Glomerular endothelial cell (primary cell): ENCODE results near the gene UCK2. TPM values are rescaled to one million over a fixed set of nuclear protein-coding genes. Genes with fewer than 3 reads are reported as not detected.
"Not testable (repeated sequence)": the region's sequence is repeated elsewhere in the genome, so short reads cannot be mapped to it uniquely, and the experiment has no call there.

ENCODE experiments used
- DNase-seq: peaks from one replicate; pipeline ENCODE4 v3.0.0-alpha.2; 2011; ENCODE audit warnings: low read depth, low spot score; ENCODE audit errors: extremely low read depth
- total RNA-seq: library from RNA; depleted of rRNA; stranded (reverse); fragments of >200 nt; gene quantifications from 2 replicates; pipeline ENCODE4 v1.2.3, GENCODE V29; 2015

The UCK2 gene
- total RNA-seq: 57.7 and 78.3 TPM in 2 replicates

GRCh38 chr1:165827268-165828102 lies at the start of gene UCK2:
Gene UCK2 (plus strand): TSS chr1:165827614. CDS start chr1:165827834, 220 bp downstream.
- no peak for DNase-seq

GRCh38 chr1:165778197-165778596 lies 49.2 kb upstream of the UCK2 start:
- DNase-seq: not testable (repeated sequence)

DNA sequence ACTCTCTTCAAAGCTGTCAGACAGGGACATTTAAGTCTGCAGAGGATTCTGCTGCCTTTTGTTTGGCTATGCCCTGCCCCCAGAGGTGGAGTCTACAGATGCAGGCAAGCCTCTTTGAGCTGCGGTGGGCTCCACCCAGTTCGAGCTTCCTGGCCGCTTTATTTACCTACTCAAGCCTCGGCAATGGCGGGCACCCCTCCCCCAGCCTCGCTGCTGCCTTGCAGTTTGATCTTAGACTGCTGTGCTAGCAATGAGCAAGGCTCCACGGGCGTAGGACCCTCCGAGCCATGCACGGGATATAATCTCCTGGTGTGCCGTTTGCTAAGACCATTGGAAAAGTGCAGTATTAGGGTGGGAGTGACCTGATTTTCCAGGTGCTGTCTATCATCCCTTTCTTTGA lies 43.9 kb upstream of the UCK2 start:
- DNase-seq: not testable (repeated sequence)

- DNase-seq: no peak
These were observed 39.7 kb upstream of the UCK2 start for GRCh38 chr1:165787741-165788140.

- DNase-seq: no peak
These were observed 33.5 kb upstream of the UCK2 start for GRCh38 chr1:165793951-165794350.

DNA sequence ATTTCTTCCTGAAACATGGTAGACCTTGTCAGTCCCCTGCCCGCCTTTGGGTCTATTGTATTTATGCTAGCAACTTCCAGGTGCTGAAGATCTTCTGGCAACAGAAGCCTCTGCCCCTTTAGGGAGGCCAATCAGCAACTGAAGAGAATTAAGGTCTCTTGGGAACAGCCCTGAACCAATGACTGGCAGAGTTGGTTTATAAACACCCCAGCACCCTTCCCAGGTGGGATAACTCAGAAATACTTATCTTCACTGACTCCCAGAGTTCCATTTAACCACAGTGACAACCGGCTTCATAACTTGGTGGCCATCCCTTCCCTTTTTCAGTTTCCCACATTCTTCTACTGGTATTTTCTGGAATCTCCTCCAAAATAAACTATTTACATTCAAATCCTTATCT lies 31.5 kb upstream of the UCK2 start:
- no peak for DNase-seq

DNA sequence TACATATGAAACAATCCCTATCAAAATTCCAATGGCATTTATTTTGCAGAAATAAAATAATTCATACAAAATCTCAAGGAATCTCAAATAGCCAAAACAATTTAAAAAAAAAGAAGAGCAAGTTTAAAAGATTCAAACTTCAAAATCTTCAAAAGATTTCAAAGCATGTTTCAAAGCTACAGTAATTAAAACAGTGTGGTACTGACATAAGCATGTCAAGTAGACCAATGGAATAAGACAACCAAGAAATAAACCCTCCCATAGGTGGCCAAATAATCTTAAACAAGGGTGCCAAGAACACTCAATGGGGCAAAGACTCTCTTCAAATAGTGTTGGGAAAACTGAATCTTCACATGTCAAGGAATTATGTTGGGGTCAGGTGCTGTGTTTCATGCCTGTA lies 28.0 kb upstream of the UCK2 start:
- DNase-seq: no peak

DNA sequence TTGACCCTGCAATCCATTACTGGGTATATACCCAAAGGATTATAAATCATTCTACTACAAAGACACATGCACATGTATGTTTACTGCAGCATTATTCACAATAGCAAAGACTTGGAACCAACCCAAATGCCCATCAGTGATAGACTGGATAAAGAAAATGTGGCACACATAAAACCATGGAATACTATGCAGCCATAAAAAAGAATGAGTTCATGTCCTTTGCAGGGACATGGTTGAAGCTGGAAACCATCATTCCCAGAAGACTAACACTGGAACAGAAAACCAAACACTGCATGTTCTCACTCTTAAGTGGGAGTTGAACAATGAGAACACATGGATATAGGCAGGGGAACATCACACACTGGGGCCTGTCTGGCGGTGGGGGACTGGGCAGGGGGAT lies 22.9 kb upstream of the UCK2 start:
- DNase-seq: not testable (repeated sequence)

GRCh38 chr1:165807613-165808012 lies 19.8 kb upstream of the UCK2 start:
- no peak for DNase-seq

DNA sequence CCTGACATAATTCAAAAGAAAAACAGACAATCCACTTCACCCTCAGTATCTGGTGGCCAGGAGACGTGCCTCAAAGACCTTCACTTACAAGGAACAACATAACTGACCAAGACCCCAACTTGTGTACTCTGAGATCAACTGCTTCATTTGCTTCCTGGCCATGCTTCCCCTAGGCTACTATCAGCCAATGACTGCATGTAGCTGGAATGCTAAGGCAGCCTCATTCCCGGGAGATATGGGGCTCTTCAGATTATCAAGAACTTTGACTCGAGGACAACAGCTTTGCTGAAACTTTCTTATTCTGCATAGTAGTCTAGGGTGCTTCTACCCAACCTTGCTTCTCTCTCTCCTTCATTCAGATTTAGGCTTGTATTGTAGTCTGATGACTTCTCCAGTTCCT lies 11.7 kb upstream of the UCK2 start:
- DNase-seq: no peak

DNA sequence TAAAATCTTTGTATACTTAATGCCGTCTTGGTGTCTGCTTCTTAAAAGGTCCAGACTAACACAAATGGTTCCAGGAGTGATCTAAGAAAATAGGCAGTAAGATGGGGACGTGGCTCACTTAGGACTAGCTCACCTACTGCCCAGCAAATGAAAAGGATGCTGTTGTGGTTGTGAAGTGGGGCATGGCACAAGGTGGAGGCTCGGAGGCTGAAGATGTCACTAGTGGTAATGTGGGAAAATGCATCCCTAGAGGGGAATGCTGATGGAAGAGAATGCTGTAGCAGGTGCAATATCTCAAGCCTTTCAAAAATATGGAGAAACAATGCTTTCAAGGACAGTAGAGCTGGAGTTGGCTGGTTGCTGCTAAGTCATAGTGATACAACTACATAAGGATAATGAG lies 11.3 kb upstream of the UCK2 start:
- no peak for DNase-seq

- no peak for DNase-seq
These were observed 10.5 kb upstream of the UCK2 start for GRCh38 chr1:165816826-165817497.

GRCh38 chr1:165823552-165824268 lies 3.7 kb upstream of the UCK2 start:
- DNase-seq: no peak

DNA sequence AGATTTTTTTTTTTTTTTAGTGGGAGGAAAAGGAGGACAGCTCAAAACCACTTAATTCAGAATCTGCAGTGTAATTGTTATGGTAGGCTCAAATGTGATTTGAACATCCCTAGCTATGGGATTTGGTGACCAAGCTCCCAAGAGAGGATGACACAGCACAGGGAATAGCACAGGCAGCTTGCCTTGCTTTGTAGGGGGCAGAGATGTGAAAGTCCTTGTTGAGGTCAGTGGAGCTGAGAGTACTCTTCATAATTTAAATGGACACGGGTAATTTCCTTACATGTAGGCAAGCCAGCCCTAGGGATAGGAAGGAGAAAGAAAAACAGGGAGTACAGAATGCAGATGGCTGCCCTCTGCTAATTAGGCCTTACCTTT lies 3.2 kb upstream of the UCK2 start:
- DNase-seq: no peak

GRCh38 chr1:165826565-165827267 lies 698 bp upstream of the UCK2 start:
- DNase-seq: no peak

DNA sequence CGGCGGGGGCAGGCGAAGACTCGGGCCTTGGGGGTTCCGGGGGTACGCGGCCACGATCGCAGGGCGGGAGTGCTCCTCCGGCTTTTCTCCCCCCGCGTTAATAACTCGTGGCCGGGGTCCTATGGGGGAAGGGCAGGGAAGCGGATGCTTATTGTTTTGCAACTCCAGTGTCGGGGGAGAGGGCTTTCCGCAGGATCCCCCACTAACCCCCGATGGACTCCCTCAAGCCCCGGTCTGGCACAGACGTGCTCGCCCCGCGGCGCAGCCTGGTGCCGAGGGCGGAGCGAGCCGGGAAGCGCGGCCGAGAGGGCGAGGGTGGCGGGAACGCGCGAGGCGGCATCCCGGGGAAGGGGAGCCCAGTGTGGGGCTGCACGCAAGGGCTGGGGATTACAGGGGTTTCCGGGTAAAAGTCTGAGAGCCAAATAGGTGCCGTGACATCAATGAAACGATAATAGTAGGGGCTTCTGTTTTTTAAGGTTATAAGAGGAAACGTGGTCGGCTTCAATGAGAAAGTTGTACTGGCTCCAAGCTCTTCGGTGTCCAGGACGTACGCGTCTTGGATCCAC lies 772 bp downstream of the UCK2 start:
- no peak for DNase-seq

GRCh38 chr1:165828669-165829329 lies 1.4 kb downstream of the UCK2 start:
- no peak for DNase-seq

DNA sequence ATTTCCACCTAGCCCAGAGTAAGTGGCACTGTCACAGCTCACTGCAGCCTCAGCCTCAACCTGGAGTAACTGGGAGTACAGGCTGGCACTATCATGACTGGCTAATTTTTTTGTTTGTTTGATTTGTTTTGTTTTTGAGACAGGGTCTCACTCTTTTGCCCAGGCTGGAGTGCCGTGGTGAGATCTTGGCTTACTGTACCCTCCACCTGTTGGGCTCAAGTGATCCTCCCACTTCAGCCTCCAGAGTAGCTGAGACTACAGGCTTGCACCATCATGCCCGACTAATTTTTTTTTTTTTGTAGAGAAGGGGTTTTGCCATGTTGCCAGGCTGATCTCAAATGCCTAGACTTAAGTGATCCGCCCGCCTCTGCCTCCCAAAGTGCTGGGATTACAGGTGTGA lies 2.5 kb downstream of the UCK2 start:
- DNase-seq: no peak

DNA sequence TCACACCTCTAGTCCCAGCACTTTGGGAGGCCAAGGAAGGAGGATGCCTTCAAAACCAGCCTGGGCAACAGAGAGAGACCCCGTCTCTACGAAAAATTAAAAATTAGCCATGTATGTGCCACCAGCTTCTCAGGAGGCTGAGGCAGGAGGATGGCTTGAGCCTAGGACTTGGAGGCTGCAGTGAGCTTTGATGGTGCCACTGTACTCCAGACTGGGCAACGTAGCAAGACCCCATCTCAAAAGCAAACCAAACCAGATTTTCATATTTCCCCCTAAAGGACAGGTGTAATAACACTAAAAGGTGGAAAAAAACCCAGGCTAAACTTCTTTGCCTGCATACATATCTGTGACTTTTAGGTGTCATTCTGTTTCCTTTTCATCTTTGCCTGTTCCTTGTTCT lies 3.7 kb downstream of the UCK2 start:
- DNase-seq: no peak

GRCh38 chr1:165832902-165833301 lies 5.5 kb downstream of the UCK2 start:
- DNase-seq: no peak
